Renal cortex interstitium (tissue), 11 donors: Measurements from ENCODE around the gene ABLIM1. TPM values are rescaled to one million over a fixed set of nuclear protein-coding genes. Genes with fewer than 3 reads are reported as not detected.

Source experiments
- DNase-seq, 11 donors: peaks; one replicate each; pipeline ENCODE4 v3.0.0-alpha.2; 2013; ENCODE audit warnings: low read depth in 9 of 11, low spot score in 4 of 11; ENCODE audit errors: extremely low read depth in 1 of 11
- polyA plus RNA-seq, 3 donors: library from polyadenylated mRNA; unstranded; fragments of 120-200 nt; gene quantifications; one replicate each; pipeline ENCODE4 v1.2.1, GENCODE V29; 2013; ENCODE audit not compliant: insufficient read length in 3 of 3

The ABLIM1 gene
- polyA plus RNA-seq, 3 donors: 86.6 to 120 (median 104) TPM

DNA sequence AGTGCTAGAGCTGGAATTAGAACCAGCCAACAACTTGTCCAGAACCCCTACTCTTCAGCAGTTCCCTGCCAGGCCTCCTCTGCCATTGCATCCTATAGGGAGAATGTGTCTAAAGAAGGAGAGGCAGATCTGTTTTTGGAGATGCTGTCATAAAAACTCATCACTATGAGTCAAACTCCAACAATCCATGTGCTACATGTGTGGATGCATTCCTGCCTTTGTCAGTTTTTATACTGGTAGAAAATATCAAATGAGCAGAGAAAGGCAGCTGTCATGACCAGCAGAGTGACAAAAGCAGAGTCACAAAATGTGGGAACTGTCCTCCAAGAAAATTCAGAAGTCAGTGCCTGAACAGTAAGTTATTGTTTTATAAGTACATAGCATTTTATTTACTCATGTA, 93.0 kb downstream of the ABLIM1 start:
- DNase-seq: no peak

DNA sequence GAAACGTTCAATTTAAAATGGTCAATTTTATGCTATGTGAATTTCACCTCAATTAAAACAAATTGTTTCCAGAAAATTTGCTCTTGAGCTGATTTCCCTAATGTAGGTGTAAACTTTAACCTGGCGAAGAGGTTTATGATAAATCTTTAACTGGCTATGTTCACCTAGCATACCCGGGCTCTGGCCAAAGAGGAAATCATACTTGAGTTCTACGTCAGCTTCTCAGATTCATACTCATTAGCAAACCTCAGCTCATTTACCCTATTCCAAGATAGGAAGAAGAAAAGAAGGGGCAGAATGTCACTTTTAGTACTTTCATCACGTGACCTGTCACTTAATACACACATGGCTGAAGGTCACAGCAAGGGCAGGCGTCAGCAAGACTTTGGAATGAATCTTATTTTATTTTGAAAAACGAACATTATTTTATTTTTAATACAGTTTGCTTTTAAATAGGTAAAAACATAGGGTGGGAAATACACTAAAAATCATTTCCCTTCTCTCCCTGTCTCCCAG, 97.0 kb downstream of the ABLIM1 start:
- no peak for DNase-seq

DNA sequence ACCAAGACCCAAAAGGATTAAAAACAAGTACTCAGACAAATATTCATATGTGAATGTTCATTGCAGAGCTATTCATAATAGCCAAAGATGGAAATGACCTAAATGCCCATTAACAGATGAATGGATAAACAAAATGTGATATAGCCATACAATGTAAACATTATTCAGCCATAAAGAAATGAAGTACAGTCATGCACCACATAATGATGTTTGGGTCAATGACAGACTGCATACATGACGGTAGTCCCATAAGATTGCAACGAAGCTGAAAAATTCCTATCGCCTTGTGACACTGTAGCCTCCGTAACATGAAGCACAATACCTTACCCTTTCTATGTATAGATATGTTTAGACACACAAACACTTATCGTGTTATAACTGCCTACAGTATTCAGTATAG, 97.9 kb downstream of the ABLIM1 start:
- DNase-seq: no peak

DNA sequence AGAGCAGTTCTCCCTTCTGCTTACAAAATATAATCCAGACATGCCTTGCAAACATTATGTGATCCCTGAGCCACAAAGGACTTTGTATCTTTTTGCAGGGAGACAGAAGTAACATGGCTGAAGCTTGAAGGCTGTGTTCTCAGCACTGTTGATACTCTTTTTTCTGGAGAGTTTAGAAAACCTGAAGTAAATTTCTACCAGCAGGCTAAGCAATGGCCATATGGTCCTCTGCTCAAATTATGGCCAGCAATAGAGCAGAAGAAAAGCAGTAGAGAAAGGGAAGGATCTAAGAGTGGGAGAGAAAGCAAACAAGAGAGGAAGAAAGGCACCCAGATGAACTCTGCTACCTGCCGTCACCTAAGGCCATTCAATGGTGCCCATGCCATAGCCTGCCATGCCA, 98.4 kb downstream of the ABLIM1 start:
- DNase-seq: no peak

DNA sequence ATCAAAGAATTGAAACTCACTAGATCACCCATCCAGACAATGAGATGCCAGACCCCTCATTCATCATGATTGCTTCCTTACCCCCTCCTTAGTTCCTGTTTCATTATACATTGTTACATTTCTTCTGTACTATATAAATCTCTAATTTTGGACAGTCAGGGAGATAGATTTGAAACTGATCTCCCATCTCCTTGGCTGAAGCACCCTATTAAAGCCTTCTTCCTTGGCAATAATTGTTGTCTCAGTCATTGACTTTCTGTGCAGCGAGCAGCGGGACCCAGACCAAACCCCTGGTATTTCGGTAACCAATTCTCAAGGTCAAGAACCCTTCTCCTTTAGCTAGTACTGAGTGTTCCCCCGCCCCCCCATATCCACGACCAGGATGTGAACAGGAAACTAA, 100.2 kb downstream of the ABLIM1 start:
- no peak for DNase-seq

DNA sequence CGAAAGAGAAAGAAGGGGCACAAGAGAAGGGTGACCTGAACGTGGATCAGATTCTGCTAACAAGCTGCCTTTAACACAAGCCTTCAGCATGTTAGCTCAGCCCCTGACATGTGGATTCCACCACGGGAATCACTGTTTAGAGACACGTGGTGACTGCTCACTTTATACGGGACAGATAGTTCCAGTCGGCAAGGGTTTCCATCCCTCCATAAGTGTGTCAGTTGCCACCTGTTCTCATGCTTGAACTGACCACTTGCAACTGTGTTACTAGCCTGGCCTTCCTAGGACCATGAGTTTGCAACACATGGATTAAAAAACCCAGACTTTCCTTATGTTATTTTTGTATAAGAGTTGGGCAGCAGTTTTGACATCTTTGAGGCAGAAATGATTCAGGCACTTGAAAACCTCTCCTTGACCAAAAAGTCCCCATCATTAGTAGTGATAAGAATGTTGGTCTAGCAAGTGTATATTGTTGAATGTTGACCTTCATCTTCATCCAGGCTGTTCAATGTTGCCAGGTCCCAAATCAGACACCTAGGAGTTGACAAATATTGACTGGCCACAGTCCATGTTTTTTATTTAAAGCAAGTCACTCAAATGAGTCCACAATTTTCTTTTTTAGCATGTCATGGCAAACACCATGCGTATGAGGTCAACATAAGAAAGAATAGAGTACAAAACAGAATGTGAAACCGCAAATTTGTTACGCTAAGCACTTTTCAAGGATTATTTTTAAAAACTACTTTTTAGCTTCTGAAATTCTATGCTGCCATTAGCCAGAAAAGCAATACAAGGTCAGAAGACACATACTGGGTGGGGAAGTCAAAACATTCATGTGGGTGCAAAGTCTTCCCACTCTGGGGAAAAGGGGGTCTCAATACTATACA, 101.6 kb downstream of the ABLIM1 start:
- no peak for DNase-seq

DNA sequence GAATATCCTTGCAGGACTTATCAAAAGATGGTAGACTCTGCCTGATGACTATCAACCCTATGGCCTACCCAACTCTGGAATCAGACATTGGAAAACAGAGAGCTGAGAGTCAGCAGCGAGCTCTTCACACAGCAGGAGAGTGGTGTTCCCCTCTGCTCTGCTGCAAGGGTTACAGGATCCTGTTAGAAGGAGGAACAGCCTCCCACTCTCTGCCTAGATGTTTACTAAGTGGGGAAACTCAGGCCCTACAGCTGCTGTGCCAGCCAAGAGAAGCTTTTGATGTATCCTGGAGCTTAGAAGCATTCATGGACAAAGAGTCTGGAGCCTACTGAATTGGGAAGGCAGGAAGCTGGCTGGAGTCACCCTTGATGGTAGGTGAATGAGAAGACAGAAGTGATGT, 104.6 kb downstream of the ABLIM1 start:
- DNase-seq: no peak

DNA sequence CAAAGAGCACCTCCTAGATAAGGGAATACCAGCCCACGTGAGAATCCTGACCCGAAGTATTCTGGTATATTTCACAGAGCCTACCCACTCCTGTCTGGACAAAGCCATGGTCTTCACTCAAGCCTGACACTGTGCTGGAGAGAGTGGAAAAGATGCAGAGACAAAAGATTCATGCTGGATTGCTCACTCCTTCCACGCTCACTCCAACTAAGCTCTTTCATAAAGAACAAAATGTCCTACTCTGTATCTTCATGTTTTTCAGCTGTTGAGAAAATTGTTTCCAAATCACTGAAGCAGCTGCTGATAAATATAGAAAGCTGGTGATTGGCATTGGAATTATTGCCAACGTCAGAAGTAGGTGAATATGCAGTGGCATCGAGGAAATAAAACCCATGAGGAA, 106.0 kb downstream of the ABLIM1 start:
- DNase-seq: no peak

DNA sequence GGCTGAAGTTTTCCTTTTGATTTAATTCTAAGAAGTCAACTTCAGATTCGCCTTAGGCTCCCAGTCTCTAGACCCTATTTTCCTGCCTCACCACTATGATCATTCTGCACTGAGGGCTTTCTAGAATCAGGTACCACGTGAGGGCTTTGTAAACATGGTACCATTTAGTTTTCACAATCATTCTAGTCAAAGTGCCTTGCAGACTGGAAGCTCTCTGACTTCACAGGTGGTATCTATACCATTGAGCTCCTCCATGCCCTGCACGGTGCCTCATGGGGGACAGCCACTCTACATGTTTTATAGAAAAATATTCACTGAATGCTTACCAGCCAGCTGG, 106.5 kb downstream of the ABLIM1 start:
- DNase-seq: no peak

DNA sequence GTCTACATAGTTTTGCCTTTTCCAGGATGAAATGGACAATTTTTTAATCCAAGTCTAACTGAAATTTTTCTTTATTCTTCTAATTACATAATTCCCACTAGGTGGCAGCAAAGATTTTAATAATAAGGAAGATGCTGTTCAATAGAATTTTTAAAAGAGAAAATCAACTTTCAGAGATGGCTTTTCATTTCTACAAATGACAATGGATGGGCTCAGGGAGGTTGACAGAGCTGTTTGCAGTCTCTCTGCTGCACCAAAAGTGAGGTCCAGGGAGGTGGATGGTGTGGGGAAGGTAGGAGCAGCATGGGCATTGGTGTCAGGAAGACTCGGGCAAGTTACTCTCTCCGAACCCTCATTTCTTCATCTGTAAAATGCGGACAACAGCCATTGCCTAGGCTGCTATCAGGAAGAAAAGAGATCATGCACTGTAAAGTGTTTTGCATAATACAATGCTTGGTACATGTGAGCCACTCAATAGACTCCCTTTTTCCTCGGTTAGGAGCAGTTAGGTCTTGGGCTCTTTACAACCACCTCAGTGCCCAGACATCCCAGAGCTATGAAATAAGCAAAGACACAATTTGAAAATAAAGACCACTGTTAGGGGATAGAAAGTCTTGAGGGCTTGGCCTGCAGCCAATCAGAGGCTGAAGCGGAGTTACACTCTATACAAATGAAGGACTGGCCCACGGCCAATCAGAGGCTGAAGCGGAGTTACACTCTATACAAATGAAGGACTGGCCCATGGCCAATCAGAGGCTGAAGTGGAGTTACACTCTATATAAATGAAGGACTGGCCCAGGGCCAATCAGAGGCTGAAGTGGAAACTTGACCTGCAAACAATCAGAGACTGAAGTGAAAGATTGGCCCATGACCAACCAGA, 107.1 kb downstream of the ABLIM1 start:
- DNase-seq: peak in 5 of 11 donors; percentile 34 to 71 (median 35)

DNA sequence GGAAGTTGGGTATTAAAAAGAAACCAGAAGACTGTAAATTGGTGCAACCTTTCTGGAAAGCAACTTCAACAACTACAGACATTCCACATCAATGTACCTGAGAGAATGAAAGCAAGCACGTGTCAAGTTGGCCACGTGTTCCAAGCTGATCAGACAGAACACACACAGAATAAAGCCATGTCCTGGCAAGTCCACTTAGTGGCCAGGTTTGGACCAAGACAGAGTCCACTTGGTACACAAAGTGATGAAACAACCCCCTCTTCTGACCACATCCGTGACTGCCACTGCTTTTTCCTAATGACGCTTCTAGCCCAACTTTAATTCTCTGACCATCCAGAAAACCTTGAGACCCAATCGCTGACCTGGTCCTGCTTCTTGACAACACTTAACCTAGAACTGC, 109.4 kb downstream of the ABLIM1 start:
- DNase-seq: no peak

DNA sequence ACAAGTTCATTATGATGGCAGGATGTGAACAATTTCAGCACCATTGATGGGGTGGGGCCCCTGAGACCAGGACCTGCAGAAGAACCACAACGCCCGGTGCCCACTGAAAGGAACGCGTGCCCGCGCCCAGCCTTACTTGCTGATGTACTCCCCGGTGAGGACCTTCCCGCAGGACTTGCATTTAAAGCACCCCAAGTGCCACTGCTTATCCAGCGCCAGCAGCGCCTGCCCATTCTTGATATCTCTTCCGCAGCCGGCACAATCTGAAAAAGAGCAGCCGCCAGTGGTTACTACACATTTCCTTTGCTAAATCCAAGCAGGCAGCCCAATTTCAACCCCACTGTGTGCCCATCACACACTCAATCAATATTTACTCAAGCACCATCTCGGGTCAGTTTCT, 110.6 kb downstream of the ABLIM1 start:
- no peak for DNase-seq

DNA sequence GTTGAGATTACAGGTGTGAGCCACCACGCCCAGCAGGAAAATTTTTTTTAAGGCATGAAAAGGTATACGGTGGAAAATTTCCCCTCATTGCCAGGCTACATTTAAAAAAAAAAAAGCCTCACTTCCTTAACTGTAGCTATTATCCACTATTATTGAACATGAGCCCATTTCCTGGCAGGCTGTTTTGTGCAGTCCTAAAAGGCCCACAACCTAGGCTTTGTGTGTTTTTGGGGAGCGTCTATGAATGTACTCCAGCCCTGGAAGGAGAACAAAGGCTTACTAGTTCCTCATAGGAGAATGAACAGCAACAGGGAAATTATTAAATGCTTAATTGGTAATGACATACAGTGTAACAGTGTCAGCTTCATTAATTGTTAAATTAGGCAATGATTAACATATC, 111.0 kb downstream of the ABLIM1 start:
- no peak for DNase-seq

DNA sequence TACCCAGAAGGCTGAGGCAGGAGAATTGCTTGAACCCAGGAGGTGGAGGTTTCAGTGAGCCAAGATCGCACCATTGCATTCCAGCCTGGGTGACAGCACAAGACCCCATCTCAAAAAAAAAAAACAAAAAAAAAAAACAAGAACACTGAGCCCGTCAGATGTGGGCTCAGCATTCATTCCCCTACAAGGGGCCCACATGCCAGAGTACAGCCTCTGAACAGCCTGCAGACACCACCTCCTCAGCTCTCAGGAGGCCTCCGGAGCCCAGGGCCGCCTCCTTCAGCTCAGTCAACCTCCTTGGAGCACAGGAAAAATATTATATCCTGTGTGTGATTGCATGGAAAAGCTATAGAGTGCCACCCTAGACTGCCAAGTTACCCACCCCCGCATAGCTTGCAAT, 112.3 kb downstream of the ABLIM1 start:
- no peak for DNase-seq

DNA sequence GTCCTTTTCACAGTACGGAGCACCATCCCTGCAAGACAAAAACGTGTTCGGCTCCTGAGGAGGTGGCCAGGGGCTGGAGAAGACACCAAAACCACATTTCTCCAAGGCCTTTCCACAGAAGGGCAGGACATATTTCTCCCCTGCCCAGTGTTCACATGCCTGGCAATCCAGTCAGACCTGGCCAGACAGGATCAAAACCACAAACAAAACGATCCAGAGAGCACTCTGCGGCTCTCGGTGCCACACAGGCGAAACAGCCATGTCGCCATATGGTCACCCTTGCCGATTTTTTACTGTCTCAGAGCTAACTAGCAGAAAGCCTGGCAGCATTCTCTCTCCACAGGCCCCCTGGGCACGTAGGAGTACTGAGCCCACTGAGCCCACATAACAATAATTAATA, 113.0 kb downstream of the ABLIM1 start:
- no peak for DNase-seq

DNA sequence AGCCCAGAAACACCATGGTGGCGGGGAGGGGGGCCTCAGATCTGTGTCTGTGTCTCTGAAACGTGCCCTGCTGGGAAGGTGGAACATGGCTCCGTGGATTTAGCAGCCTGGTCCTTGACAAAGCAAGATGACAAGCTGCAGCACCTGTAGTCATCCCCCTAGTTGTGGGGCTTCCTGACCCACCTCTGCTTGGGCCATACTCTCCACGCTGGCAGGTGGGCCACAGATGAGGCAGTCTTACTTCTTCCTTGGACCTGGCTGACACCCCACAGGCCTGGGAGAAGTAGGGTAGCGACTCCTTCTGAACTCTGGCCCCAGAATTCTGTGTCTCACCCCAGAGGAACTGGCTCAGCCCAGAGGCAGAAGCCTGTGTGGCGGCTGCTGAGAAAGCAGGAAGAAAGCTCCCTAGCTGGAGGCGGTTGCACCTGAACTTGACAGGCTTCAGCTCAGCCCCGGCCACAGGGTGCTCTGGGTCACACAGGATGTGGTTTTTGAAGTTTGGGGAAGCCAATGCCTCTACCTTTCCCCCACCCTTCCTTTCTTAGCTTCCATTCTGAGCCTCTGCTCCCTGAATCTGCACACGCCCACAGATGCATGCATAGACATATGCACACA, 113.9 kb downstream of the ABLIM1 start:
- DNase-seq: no peak

DNA sequence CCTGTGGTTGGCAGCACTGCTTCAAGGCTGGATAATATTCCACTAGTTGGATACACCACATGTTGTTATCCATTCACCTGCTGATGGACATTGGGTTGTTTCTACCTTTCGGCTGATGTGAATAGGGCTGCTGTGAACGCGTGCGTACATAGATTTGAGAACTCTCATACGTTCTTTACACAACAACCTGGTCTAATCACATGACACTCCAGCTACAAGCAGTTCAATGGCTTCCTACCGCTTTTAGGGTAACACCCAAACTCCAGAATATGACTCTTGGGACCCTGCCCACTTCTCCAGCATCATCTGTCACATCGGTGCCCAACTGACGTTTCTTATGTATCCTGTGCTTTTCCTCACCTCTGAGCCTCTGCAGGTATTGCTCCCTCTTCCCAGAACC, 114.6 kb downstream of the ABLIM1 start:
- DNase-seq: no peak

DNA sequence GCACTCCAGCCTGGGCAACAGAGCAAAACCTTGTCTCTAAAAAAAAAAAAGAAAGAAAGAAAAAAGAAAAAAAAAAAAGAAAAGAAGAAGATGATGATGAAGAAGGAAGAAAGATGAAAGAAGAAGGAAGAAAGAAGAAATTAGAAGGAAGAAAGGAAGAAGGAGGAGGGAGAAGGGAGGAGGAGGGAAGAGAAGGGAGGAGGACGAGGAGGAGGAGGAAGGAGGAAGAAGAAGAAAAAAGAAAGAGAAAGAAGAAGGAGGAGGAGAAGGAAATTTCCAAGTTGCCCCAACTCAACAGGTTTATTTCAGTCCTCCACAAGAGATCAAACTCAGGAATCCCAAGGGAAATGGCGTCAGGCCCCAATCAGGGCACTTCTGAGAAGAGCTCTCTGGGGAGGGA, 115.7 kb downstream of the ABLIM1 start:
- no peak for DNase-seq

DNA sequence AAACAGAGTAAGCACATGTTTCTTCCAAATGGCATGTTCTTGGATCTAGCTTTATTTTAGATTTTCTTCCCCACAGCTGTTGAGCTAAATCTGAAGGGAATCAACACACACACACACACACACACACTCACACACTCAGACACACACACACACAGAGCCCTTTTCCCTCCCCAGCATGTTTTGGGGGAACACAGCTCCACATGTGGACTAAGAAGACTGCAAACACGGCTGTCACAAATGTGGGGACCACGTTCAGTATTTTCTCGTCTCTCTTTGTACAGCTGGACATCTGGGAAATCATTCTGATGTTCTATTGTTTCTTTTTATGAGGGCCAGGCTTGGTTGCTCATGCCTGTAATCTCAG, 116.3 kb downstream of the ABLIM1 start:
- no peak for DNase-seq
